Naive thymus-derived CD4-positive, alpha-beta T cell (primary cell): ENCODE measurements around the gene TNRC6C. TPM values are rescaled to one million over a fixed set of nuclear protein-coding genes. Genes with fewer than 3 reads are reported as not detected.

Source experiments
- ATAC-seq: fragments of 150-1000 bp; cut with Tn5 transposase; 2 replicates; pipeline ENCODE4 v1.10.0; 2021; ENCODE audit warnings: mild to moderate bottlenecking, moderate library complexity
- CTCF ChIA-PET: fragments of 350-600 bp; sonication (Branson Sonifier 250); formaldehyde crosslinking; loops from one replicate; lab custom pipeline; 2021; ENCODE audit warnings: antibody characterized with exemption; lab: Charles Lee
- POLR2A ChIA-PET: fragments of 350-600 bp; sonication (Branson Sonifier 250); formaldehyde crosslinking; loops from one replicate; lab custom pipeline; 2021; ENCODE audit warnings: antibody characterized with exemption, inconsistent platforms; lab: Charles Lee
- DNase-seq, 9 donors: peaks; one replicate each; pipeline versions ENCODE4 v3.0.0 to v3.0.0-alpha.2; 2020 to 2022; ENCODE audit warnings: mixed read lengths in 1 of 9
- H3K27ac ChIP-seq: one replicate; pipeline ENCODE4 v1.7.0; 2013; ENCODE audit warnings: mild to moderate bottlenecking, low read depth, low read length, moderate library complexity
- H3K27me3 ChIP-seq, 2 donors: one replicate each; pipeline ENCODE4 v1.7.0; 2013; ENCODE audit warnings: low read length in 2 of 2, mild to moderate bottlenecking in 2 of 2, moderate library complexity in 2 of 2; ENCODE audit not compliant: control insufficient read depth in 2 of 2, insufficient read depth in 2 of 2
- H3K36me3 ChIP-seq, 3 experiments: 1 replicate in 2 of 3; 2 replicates in 1 of 3; pipeline ENCODE4 v1.7.0; 2013; ENCODE audit warnings: low read length in 3 of 3, mild to moderate bottlenecking in 3 of 3, moderate library complexity in 1 of 3; ENCODE audit not compliant: insufficient read depth in 3 of 3, control insufficient read depth in 2 of 3
- H3K4me1 ChIP-seq, 2 donors: one replicate each; pipeline ENCODE4 v1.7.0; 2013; ENCODE audit warnings: low read length in 2 of 2, mild to moderate bottlenecking in 2 of 2, moderate library complexity in 1 of 2; ENCODE audit not compliant: control insufficient read depth in 2 of 2, insufficient read depth in 2 of 2
- H3K4me3 ChIP-seq: 2 replicates; pipeline ENCODE4 v1.7.0; 2013; ENCODE audit warnings: mild to moderate bottlenecking, low read length
- H3K9me3 ChIP-seq, 3 experiments: 1 replicate in 2 of 3; 2 replicates in 1 of 3; pipeline ENCODE4 v1.7.0; 2013; ENCODE audit warnings: low read length in 3 of 3; ENCODE audit not compliant: control insufficient read depth in 2 of 3
- H3K27ac Mint-ChIP-seq, 9 donors: one replicate each; pipeline ENCODE4 v1.8.0; 2020 to 2022; ENCODE audit warnings: mixed read lengths in 9 of 9, mild to moderate bottlenecking in 8 of 9, moderate library complexity in 5 of 9, inconsistent platforms in 2 of 9
- H3K27me3 Mint-ChIP-seq, 5 donors: one replicate each; pipeline ENCODE4 v1.8.0; 2021 to 2022; ENCODE audit warnings: mixed read lengths in 5 of 5, mild to moderate bottlenecking in 1 of 5
- H3K36me3 Mint-ChIP-seq, 5 donors: one replicate each; pipeline ENCODE4 v1.8.0; 2020 to 2022; ENCODE audit warnings: mixed read lengths in 5 of 5, mild to moderate bottlenecking in 3 of 5, inconsistent platforms in 1 of 5
- H3K4me1 Mint-ChIP-seq, 7 donors: one replicate each; pipeline ENCODE4 v1.8.0; 2020 to 2022; ENCODE audit warnings: mixed read lengths in 7 of 7, mild to moderate bottlenecking in 3 of 7, inconsistent platforms in 1 of 7
- H3K4me3 Mint-ChIP-seq, 10 donors: one replicate each; pipeline ENCODE4 v1.8.0; 2020 to 2022; ENCODE audit warnings: mild to moderate bottlenecking in 10 of 10, mixed read lengths in 10 of 10, moderate library complexity in 6 of 10, inconsistent platforms in 2 of 10
- H3K9me3 Mint-ChIP-seq, 11 donors: one replicate each; pipeline ENCODE4 v1.8.0; 2020 to 2022; ENCODE audit warnings: mixed read lengths in 11 of 11, mild to moderate bottlenecking in 4 of 11, inconsistent platforms in 1 of 11, moderate library complexity in 1 of 11
- intact Hi-C, 2 donors: fragments of 100-400 bp; cut with micrococcal nuclease; formaldehyde crosslinking; loops; one replicate each; pipeline ENCODE4 v1.15.1; 2023
- polyA plus RNA-seq, 2 donors: library from polyadenylated mRNA; unstranded; fragments of 300-500 nt; fragmentation: Illumina TruSeq; gene quantifications; one replicate each; pipeline ENCODE4 v1.2.3, GENCODE V29; 2021
- total RNA-seq, 6 experiments: library from RNA in 5 of 6; stranded (reverse) in 5 of 6; gene quantifications; 1 replicate in 5 of 6; 2 replicates in 1 of 6; pipeline ENCODE4 v1.2.3 and lab custom pipeline; 2021 to 2026

Gene TNRC6C
- total and polyA plus RNA-seq, 7 experiments from 2014 or later, result 7.4 to 133 (median 73.4) TPM

DNA sequence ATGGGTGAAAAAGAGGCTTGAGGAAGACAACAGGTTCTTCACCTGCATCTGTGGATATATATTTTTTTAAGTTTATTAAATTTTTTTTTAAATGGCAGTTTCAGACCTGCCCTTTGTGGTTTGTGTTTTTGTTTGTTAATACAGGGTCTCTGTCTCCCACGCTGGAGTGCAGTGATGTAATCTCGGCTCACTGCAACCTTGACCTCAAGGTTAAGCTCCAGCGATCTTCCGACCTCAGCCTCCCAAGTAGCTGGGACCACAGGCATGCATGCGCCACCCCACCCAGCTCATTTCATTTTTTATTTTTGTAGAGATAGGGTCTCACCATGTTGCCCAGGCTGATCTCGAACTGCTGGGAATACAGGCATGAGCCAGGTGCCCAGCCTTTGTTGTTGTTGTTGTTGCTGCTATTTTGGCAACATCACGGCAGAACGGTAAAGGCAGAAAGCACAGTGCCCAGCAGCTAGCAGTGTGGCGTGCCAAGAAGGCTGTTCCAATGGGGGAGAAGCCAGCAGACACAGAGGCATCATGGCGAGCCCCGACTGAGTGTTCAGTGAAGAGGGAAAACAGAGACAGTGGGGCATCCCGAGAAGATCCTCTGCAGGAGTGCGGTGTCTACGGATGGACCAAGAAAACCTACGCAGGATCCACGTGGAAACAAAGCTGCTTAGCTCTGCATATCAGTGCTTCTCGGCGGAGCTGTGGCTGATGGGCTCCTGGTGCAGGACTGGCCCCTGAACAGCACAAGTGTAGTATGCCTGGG, 150.4 kb downstream of the TNRC6C start:
- H3K9me3 ChIP-seq, result no peaks in the 10 kb centered on the region
- peaks cover 6 to 26% (median 14%) of the 10 kb centered on the region in 5 donors for H3K36me3 Mint-ChIP-seq
- H3K4me1 Mint-ChIP-seq, result peaks cover 20 to 57% (median 43%) of the 10 kb centered on the region in 7 donors
- peak overlapping the region in 7 of 9 donors; percentile 50 to 86 (median 63) for H3K27ac Mint-ChIP-seq
- H3K27me3 Mint-ChIP-seq, result no peaks in the 10 kb centered on the region
- ChIA-PET CTCF (interaction anchor here (0.6 to 1.3 kb wide), 2 partner anchors 67 to 675 kb away, joined by 3 to 4 read pairs; no protein-coding TSS in a partner anchor), POLR2A (interaction anchor here (0.6 to 12.0 kb wide), 3 partner anchors 17 to 66 kb away, joined by 3 to 463 read pairs (median 3); partner anchors contain the start of genes TMC6 and TMC8)
- ATAC-seq (no peak), DNase-seq (no peak)
- intact Hi-C loops, result no loop called here
- no peak overlapping the region for H3K27ac ChIP-seq
- no peaks in the 10 kb centered on the region for H3K27me3 ChIP-seq
- peaks cover 12 to 17% of the 10 kb centered on the region in 2 donors for H3K4me1 ChIP-seq
- H3K36me3 ChIP-seq, result peaks cover 23 to 73% (median 28%) of the 10 kb centered on the region in 3 experiments
- peaks cover 0 to 15% (median 0%) of the 10 kb centered on the region in 11 donors for H3K9me3 Mint-ChIP-seq
- H3K4me3 Mint-ChIP-seq, result peak overlapping the region in 1 of 10 donors; percentile 25
- no peak overlapping the region for H3K4me3 ChIP-seq

DNA sequence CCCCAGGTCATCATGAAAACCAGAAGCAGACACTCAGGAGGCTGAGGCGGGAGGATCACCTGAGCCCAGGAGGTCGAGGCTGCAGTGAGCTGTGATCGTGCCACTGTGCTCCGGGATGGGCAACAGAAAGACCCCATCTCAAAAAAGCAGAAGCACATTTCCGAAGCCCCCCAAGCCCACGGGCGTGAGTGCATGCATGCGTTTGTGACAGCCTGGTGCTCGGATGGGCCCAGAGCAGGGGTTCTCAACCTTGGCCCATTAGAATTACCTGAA, 150.9 kb downstream of the TNRC6C start:
- Histone ChIP-seq H3K27me3 (no peaks in the 10 kb centered on the region), H3K36me3 (peaks cover 19 to 73% (median 23%) of the 10 kb centered on the region in 3 experiments), H3K27ac (no peak overlapping the region), H3K9me3 (no peaks in the 10 kb centered on the region), H3K4me1 (peaks cover 18 to 20% of the 10 kb centered on the region in 2 donors), H3K4me3 (no peak overlapping the region)
- ATAC-seq, result no peak
- DNase-seq, result no peak
- H3K27me3 Mint-ChIP-seq, result no peaks in the 10 kb centered on the region
- H3K4me1 Mint-ChIP-seq, result peaks cover 25 to 62% (median 47%) of the 10 kb centered on the region in 7 donors
- intact Hi-C loops, result no loop called here
- H3K9me3 Mint-ChIP-seq, result peaks cover 0 to 15% (median 0%) of the 10 kb centered on the region in 11 donors
- peaks cover 3 to 28% (median 14%) of the 10 kb centered on the region in 5 donors for H3K36me3 Mint-ChIP-seq
- CTCF ChIA-PET, result interaction anchor here (0.6 to 4.6 kb wide), 2 partner anchors 66 to 675 kb away, joined by 3 to 34 read pairs; no protein-coding TSS in a partner anchor
- POLR2A ChIA-PET, result interaction anchor here (1.0 to 12.0 kb wide), 2 partner anchors 23 to 66 kb away, joined by 3 to 463 read pairs; partner anchors contain the start of genes TMC6 and TMC8
- H3K27ac Mint-ChIP-seq, result peak overlapping the region in 2 of 9 donors; percentile 41 to 73
- no peak overlapping the region for H3K4me3 Mint-ChIP-seq

- Mint-ChIP-seq H3K4me1 (peaks cover 30 to 65% (median 53%) of the 10 kb centered on the region in 7 donors), H3K4me3 (peak overlapping the region in 3 of 10 donors; percentile 4 to 25 (median 10)), H3K9me3 (peaks cover 0 to 15% (median 0%) of the 10 kb centered on the region in 11 donors), H3K27me3 (no peaks in the 10 kb centered on the region), H3K27ac (peak overlapping the region; percentile 14 to 88 (median 75)), H3K36me3 (peaks cover 3 to 28% (median 18%) of the 10 kb centered on the region in 5 donors)
- ChIA-PET CTCF (interaction anchor here (0.9 to 4.6 kb wide), 5 partner anchors 9 to 140 kb away, joined by 3 to 34 read pairs (median 4); partner anchors contain the start of gene BIRC5), POLR2A (interaction anchor here (0.6 to 12.0 kb wide), 3 partner anchors 22 to 1383 kb away, joined by 4 to 463 read pairs (median 4); partner anchors contain the start of genes TMC6 and TMC8)
- DNase-seq (no peak), ATAC-seq (no peak)
- H3K36me3 ChIP-seq, result peaks cover 19 to 73% (median 23%) of the 10 kb centered on the region in 3 experiments
- H3K9me3 ChIP-seq, result no peaks in the 10 kb centered on the region
- no peaks in the 10 kb centered on the region for H3K27me3 ChIP-seq
- peaks cover 21 to 27% of the 10 kb centered on the region in 2 donors for H3K4me1 ChIP-seq
- no peak overlapping the region for H3K27ac ChIP-seq
- H3K4me3 ChIP-seq, result no peak overlapping the region
- intact Hi-C loops, result loop anchor here in 1 of 2 donors (5.0 kb wide), 1 partner anchor 142 kb away; no protein-coding TSS in a partner anchor
Measured at GRCh38 chr17:78110363-78111015, 152.0 kb downstream of the TNRC6C start.

- Histone ChIP-seq H3K9me3 (no peaks in the 10 kb centered on the region), H3K4me1 (peaks cover 21 to 27% of the 10 kb centered on the region in 2 donors), H3K27me3 (no peaks in the 10 kb centered on the region), H3K36me3 (peaks cover 19 to 77% (median 23%) of the 10 kb centered on the region in 3 experiments), H3K4me3 (no peak overlapping the region), H3K27ac (no peak overlapping the region)
- ATAC-seq (no peak), DNase-seq (no peak)
- ChIA-PET CTCF (interaction anchor here (0.7 to 4.6 kb wide), 5 partner anchors 27 to 140 kb away, joined by 3 to 34 read pairs (median 4); partner anchors contain the start of gene BIRC5), POLR2A (interaction anchor here (0.6 to 12.0 kb wide), 5 partner anchors 21 to 1383 kb away, joined by 4 to 463 read pairs (median 4); partner anchors contain the start of genes TMC6 and TMC8)
- Mint-ChIP-seq H3K36me3 (peaks cover 3 to 28% (median 18%) of the 10 kb centered on the region in 5 donors), H3K9me3 (peaks cover 0 to 15% (median 0%) of the 10 kb centered on the region in 11 donors), H3K4me1 (peaks cover 30 to 65% (median 53%) of the 10 kb centered on the region in 7 donors), H3K27ac (peak overlapping the region; percentile 25 to 88 (median 56)), H3K4me3 (peak overlapping the region in 4 of 10 donors; percentile 9 to 52 (median 20)), H3K27me3 (no peaks in the 10 kb centered on the region)
- intact Hi-C loops, result loop anchor here in 1 of 2 donors (5.0 kb wide), 1 partner anchor 141 kb away; no protein-coding TSS in a partner anchor
Measured at GRCh38 chr17:78111016-78111726, 152.7 kb downstream of the TNRC6C start.

DNA sequence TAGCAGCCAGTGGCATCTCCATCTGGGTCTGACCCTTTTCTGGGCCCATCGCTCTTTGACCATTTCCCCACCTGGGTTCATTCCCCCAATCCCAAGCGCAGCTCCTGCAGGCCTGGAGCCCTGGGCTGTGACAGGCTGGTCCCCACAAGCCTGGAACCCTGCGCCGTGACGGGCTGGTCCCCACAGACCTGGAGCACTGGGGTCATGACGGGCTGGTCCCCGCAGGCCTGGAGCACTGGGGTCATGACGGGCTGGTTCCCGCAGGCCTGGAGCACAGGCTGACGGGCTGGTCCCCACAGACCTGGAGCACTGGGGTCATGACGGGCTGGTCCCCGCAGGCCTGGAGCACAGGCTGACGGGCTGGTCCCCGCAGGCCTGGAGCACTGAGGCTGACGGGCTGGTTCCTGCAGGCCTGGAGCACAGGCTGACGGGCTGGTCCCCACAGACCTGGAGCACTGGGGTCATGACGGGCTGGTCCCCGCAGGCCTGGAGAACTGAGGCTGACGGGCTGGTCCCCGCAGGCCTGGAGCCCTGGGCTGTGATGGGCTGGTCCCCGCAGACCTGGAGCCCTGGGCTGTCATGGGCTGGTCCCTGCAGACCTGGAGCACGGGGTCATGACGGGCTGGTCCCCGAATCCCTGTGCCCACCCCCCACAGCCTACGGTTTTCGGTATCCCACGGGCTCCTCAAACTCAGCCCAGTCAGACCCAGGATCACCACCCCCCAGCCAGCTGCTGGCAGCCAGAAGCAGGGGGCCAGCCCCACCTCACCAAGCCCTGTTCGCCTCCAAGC, 153.4 kb downstream of the TNRC6C start:
- Histone ChIP-seq H3K36me3 (peaks cover 19 to 85% (median 25%) of the 10 kb centered on the region in 3 experiments), H3K9me3 (no peaks in the 10 kb centered on the region), H3K4me3 (no peak overlapping the region), H3K27ac (peak overlapping the region; percentile 43), H3K4me1 (peaks cover 21 to 29% of the 10 kb centered on the region in 2 donors), H3K27me3 (no peaks in the 10 kb centered on the region)
- intact Hi-C loops, result loop anchor here (1.0 to 5.0 kb wide), 5 partner anchors 22 to 140 kb away; no protein-coding TSS in a partner anchor
- H3K27ac Mint-ChIP-seq, result peak overlapping the region; percentile 65 to 95 (median 84)
- CTCF ChIA-PET, result interaction anchor here (0.7 to 4.6 kb wide), 7 partner anchors 14 to 139 kb away, joined by 3 to 39 read pairs (median 4); no protein-coding TSS in a partner anchor
- H3K36me3 Mint-ChIP-seq, result peaks cover 3 to 30% (median 20%) of the 10 kb centered on the region in 5 donors
- H3K4me3 Mint-ChIP-seq, result peak overlapping the region in 4 of 10 donors; percentile 59 to 67 (median 62)
- ATAC-seq, result no peak
- H3K4me1 Mint-ChIP-seq, result peaks cover 32 to 66% (median 52%) of the 10 kb centered on the region in 7 donors
- DNase-seq, result peak in 1 of 9 donors; percentile 7
- peaks cover 0 to 15% (median 0%) of the 10 kb centered on the region in 11 donors for H3K9me3 Mint-ChIP-seq
- POLR2A ChIA-PET, result interaction anchor here (0.8 to 12.0 kb wide), 5 partner anchors 21 to 1323 kb away, joined by 4 to 463 read pairs (median 8); partner anchors contain the start of genes TMC6 and TMC8
- H3K27me3 Mint-ChIP-seq, result no peaks in the 10 kb centered on the region
